WTC11 (cell line): ENCODE results near the gene EIF4E3.

Source experiments
- ATF3 ChIP-seq: sonication (generic); formaldehyde crosslinking; conservative IDR thresholded peaks from 2 replicates; pipeline ENCODE4 v1.8.1; 2022; ENCODE audit warnings: mild to moderate bottlenecking, missing genetic modification reagents
- CREB1 ChIP-seq: sonication (generic); formaldehyde crosslinking; IDR thresholded peaks from 2 replicates; pipeline ENCODE4 v1.8.0; 2023; ENCODE audit warnings: mild to moderate bottlenecking, missing genetic modification reagents
- CTCF ChIP-seq: fragments of 200-600 bp; IDR thresholded peaks from 2 replicates; pipeline ENCODE4 v1.8.0; 2022; ENCODE audit warnings: antibody characterized with exemption
- E2F1 ChIP-seq: sonication (generic); formaldehyde crosslinking; IDR thresholded peaks from 2 replicates; pipeline ENCODE4 v1.8.0; 2022; ENCODE audit warnings: mild to moderate bottlenecking, missing genetic modification reagents
- NFE2L1 ChIP-seq: sonication (generic); formaldehyde crosslinking; IDR thresholded peaks from 2 replicates; pipeline ENCODE4 v1.8.1; 2023; ENCODE audit warnings: missing genetic modification reagents
- PRRX2 ChIP-seq: fragments of 250-450 bp; sonication (Bioruptor Pico); IDR thresholded peaks from 2 replicates; pipeline ENCODE4 v1.8.0; 2021; ENCODE audit warnings: mild to moderate bottlenecking
- RORB ChIP-seq: fragments of 250-450 bp; sonication (Bioruptor Pico); IDR thresholded peaks from 2 replicates; pipeline ENCODE4 v1.9.0; 2021; ENCODE audit warnings: mild to moderate bottlenecking
- TEAD4 ChIP-seq: sonication (generic); formaldehyde crosslinking; IDR thresholded peaks from 2 replicates; pipeline ENCODE4 v1.8.0; 2022; ENCODE audit warnings: mild to moderate bottlenecking, missing genetic modification reagents
- TP53 ChIP-seq: sonication (generic); formaldehyde crosslinking; IDR thresholded peaks from 2 replicates; pipeline ENCODE4 v1.8.1; 2023; ENCODE audit warnings: mild to moderate bottlenecking, missing genetic modification reagents
- ZBTB21 ChIP-seq: sonication (generic); formaldehyde crosslinking; IDR thresholded peaks from 2 replicates; pipeline ENCODE4 v1.8.1; 2023; ENCODE audit warnings: mild to moderate bottlenecking, missing genetic modification reagents, borderline replicate concordance

GRCh38 chr3:71704915-71705314 lies 20.3 kb downstream of the EIF4E3 start:
- TF ChIP-seq PRRX2 (CRISPR knock-in tag) (no peak), CTCF (no peak), E2F1 (CRISPR knock-in tag) (no peak), RORB (CRISPR knock-in tag) (no peak), ZBTB21 (CRISPR knock-in tag) (no peak), TEAD4 (CRISPR knock-in tag) (no peak), TP53 (CRISPR knock-in tag) (no peak), CREB1 (CRISPR knock-in tag) (no peak), ATF3 (CRISPR knock-in tag) (no peak), NFE2L1 (no peak)
